ENCODE data around the gene IL1RAPL1. TPM values are rescaled to one million over a fixed set of nuclear protein-coding genes. Genes with fewer than 3 reads are reported as not detected.

IL1RAPL1 gene
- total RNA-seq, 1 experiment from 2014 or later = not detected

- CTCF ChIA-PET = no interaction called here
- H3K4me1 Mint-ChIP-seq (ENCODE audit: low read depth, unreplicated experiment) = peaks cover 9% of the 10 kb centered on the region
- BruUV-seq (replicated peaks) = no TSS peak
Observed at GRCh38 chrX:29941287-29941686, 1354.0 kb downstream of the IL1RAPL1 start.

GRCh38 chrX:29947225-29947624, 1360.0 kb downstream of the IL1RAPL1 start:
- Mint-ChIP-seq H3K27ac (ENCODE audit: unreplicated experiment) (no peak overlapping the region), H3K4me3 (ENCODE audit: low read depth, unreplicated experiment) (no peak overlapping the region), H3K4me1 (ENCODE audit: low read depth, unreplicated experiment) (peaks cover 9% of the 10 kb centered on the region), H3K36me3 (ENCODE audit: insufficient read depth, unreplicated experiment) (no peaks in the 10 kb centered on the region), H3K27me3 (ENCODE audit: unreplicated experiment) (no peaks in the 10 kb centered on the region), H3K9me3 (ENCODE audit: low read depth, unreplicated experiment) (no peaks in the 10 kb centered on the region)
- BruUV-seq (replicated peaks) = no TSS peak
- no peak for DNase-seq
- intact Hi-C loops (cut with micrococcal nuclease; ENCODE audit: unreplicated experiment) = no loop called here
- CTCF ChIA-PET = no interaction called here
- TF ChIP-seq CTCF (IDR thresholded peaks at IDR 0.05; ENCODE audit: unreplicated experiment) = no peak

More at GRCh38 chrX:29941287-29941686, 1354.0 kb downstream of the IL1RAPL1 start:
- intact Hi-C loops (cut with micrococcal nuclease; ENCODE audit: unreplicated experiment) = no loop called here
- Mint-ChIP-seq H3K27ac (ENCODE audit: unreplicated experiment) (peak overlapping the region; percentile 36), H3K36me3 (ENCODE audit: insufficient read depth, unreplicated experiment) (no peaks in the 10 kb centered on the region), H3K4me3 (ENCODE audit: low read depth, unreplicated experiment) (no peak overlapping the region), H3K9me3 (ENCODE audit: low read depth, unreplicated experiment) (no peaks in the 10 kb centered on the region), H3K27me3 (ENCODE audit: unreplicated experiment) (no peaks in the 10 kb centered on the region)
- no peak for TF ChIP-seq CTCF (IDR thresholded peaks at IDR 0.05; ENCODE audit: unreplicated experiment)
- DNase-seq = peak; percentile 4

GRCh38 chrX:29948653-29949052, 1361.4 kb downstream of the IL1RAPL1 start:
- Mint-ChIP-seq H3K36me3 (ENCODE audit: insufficient read depth, unreplicated experiment) (no peaks in the 10 kb centered on the region), H3K27me3 (ENCODE audit: unreplicated experiment) (no peaks in the 10 kb centered on the region), H3K27ac (ENCODE audit: unreplicated experiment) (no peak overlapping the region), H3K9me3 (ENCODE audit: low read depth, unreplicated experiment) (no peaks in the 10 kb centered on the region), H3K4me1 (ENCODE audit: low read depth, unreplicated experiment) (peaks cover 9% of the 10 kb centered on the region), H3K4me3 (ENCODE audit: low read depth, unreplicated experiment) (no peak overlapping the region)
- intact Hi-C loops (cut with micrococcal nuclease; ENCODE audit: unreplicated experiment) = no loop called here
- no TSS peak for BruUV-seq (replicated peaks)
- DNase-seq = no peak
- no peak for TF ChIP-seq CTCF (IDR thresholded peaks at IDR 0.05; ENCODE audit: unreplicated experiment)
- CTCF ChIA-PET = no interaction called here

- Mint-ChIP-seq H3K27ac (ENCODE audit: unreplicated experiment) (no peak overlapping the region), H3K27me3 (ENCODE audit: unreplicated experiment) (no peaks in the 10 kb centered on the region), H3K36me3 (ENCODE audit: insufficient read depth, unreplicated experiment) (no peaks in the 10 kb centered on the region), H3K4me3 (ENCODE audit: low read depth, unreplicated experiment) (no peak overlapping the region), H3K4me1 (ENCODE audit: low read depth, unreplicated experiment) (peaks cover 9% of the 10 kb centered on the region), H3K9me3 (ENCODE audit: low read depth, unreplicated experiment) (no peaks in the 10 kb centered on the region)
- intact Hi-C loops (cut with micrococcal nuclease; ENCODE audit: unreplicated experiment) = no loop called here
- CTCF ChIA-PET = no interaction called here
- TF ChIP-seq CTCF (IDR thresholded peaks at IDR 0.05; ENCODE audit: unreplicated experiment) = no peak
- DNase-seq = no peak
- BruUV-seq (replicated peaks) = no TSS peak
Observed at GRCh38 chrX:29952016-29952415, 1364.8 kb downstream of the IL1RAPL1 start.
